Rectal smooth muscle tissue (tissue), 1 donor: ENCODE data around the gene TRPV4.

Experiments
- H3K27ac ChIP-seq: one replicate; pipeline ENCODE4 v1.7.0; 2013; ENCODE audit warnings: low read depth, low read length, inconsistent platforms
- H3K27me3 ChIP-seq: one replicate; pipeline ENCODE4 v1.7.0; 2013; ENCODE audit warnings: low read length; ENCODE audit not compliant: control insufficient read depth, insufficient read depth
- H3K36me3 ChIP-seq: one replicate; pipeline ENCODE4 v1.7.0; 2013; ENCODE audit warnings: low read length; ENCODE audit not compliant: control insufficient read depth, insufficient read depth
- H3K4me1 ChIP-seq: one replicate; pipeline ENCODE4 v1.7.0; 2013; ENCODE audit warnings: low read length; ENCODE audit not compliant: control insufficient read depth, insufficient read depth
- H3K4me3 ChIP-seq: one replicate; pipeline ENCODE4 v1.7.0; 2013; ENCODE audit warnings: low read length
- H3K9ac ChIP-seq: one replicate; pipeline ENCODE4 v1.7.0; 2013; ENCODE audit warnings: low read length

TRPV4 gene

GRCh38 chr12:109773384-109774011 lies 59.7 kb downstream of the TRPV4 start:
- Histone ChIP-seq H3K27ac (no peak overlapping the region), H3K4me3 (no peak overlapping the region), H3K4me1 (peaks cover 2% of the 10 kb centered on the region), H3K36me3 (no peaks in the 10 kb centered on the region), H3K9ac (no peak overlapping the region), H3K27me3 (no peaks in the 10 kb centered on the region)

DNA sequence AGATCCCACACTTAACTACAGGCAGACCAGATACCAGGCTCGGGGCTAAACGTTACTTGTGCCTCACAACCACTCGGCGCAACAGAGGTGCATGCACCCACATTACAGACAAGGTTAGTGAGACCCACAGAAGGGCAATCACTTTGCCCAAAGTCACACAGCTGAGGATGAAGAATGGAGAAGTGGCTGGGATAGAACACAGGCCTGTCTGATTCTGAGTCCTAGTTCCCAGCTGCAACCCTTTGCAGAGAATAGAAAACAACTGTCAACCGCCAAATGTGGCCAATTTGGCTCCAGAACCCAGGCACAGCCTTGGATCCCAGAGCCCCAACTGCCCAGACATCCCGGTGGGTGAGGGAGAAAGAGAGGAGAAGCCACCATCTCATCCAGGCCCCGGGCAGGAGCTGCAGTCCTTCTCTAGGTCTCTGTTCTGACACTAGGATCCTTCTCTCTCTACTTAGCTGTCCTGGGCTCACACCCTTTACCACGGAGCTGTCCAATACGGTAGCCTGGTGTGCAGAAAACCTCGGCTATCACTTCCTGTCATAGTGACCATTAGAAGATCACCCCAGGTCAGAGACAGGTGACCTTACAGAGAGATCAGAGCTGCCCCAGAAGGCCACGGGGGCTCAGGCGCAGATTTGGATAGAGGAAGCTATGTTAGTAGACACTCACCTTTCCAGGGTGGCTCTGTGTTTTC lies 60.4 kb downstream of the TRPV4 start:
- no peak overlapping the region for H3K27ac ChIP-seq
- no peak overlapping the region for H3K4me3 ChIP-seq
- H3K27me3 ChIP-seq: no peaks in the 10 kb centered on the region
- H3K36me3 ChIP-seq: no peaks in the 10 kb centered on the region
- H3K4me1 ChIP-seq: peaks cover 2% of the 10 kb centered on the region
- H3K9ac ChIP-seq: no peak overlapping the region

DNA sequence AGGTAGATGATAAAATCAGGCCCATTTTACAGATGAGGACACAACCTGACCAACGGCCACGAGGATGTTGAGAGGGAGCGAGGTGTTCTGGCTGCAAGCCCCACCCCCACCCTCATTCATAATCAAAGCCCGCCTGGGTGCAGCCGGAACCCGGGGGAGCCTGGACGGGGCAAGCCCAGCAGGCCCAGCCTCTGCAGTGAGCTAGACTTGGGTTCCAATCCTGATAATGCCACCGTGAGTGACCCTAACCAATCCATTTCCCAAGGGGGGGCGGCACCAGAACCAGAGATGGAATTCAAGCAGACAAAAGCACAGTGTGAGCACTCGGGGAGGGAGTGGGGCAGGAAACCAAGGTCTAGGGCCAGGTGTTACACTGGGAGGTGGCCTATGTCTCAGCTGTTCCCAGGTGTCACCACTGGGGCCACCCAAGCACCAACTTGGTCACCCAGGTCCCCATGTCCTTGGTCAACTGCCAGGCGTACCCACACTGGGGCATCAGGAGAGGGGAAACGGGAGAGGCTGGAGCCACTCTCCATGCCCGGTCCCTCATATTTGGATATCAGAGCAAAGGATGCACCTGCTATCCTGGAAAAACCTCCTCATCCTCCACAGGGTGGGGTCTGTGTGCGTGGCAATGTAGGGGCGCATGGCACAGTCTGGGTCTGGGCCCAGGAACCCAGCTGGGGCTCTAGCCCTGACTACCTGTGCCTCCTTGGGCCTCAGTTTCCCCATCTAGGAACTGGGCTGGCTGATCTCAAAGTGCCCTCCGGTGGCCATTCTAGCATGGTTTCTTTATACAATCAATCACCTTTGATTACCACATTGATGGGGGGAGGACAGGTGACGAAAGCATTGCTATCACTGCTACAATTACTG lies 61.2 kb downstream of the TRPV4 start:
- no peak overlapping the region for H3K9ac ChIP-seq

GRCh38 chr12:109770861-109771670 lies 62.1 kb downstream of the TRPV4 start:
- Histone ChIP-seq H3K27ac (no peak overlapping the region), H3K9ac (no peak overlapping the region)

More for the DNA sequence above, 61.2 kb downstream of the TRPV4 start:
- no peaks in the 10 kb centered on the region for H3K36me3 ChIP-seq
- no peak overlapping the region for H3K27ac ChIP-seq
- no peak overlapping the region for H3K4me3 ChIP-seq
- H3K27me3 ChIP-seq: no peaks in the 10 kb centered on the region
- H3K4me1 ChIP-seq: peaks cover 2% of the 10 kb centered on the region

DNA sequence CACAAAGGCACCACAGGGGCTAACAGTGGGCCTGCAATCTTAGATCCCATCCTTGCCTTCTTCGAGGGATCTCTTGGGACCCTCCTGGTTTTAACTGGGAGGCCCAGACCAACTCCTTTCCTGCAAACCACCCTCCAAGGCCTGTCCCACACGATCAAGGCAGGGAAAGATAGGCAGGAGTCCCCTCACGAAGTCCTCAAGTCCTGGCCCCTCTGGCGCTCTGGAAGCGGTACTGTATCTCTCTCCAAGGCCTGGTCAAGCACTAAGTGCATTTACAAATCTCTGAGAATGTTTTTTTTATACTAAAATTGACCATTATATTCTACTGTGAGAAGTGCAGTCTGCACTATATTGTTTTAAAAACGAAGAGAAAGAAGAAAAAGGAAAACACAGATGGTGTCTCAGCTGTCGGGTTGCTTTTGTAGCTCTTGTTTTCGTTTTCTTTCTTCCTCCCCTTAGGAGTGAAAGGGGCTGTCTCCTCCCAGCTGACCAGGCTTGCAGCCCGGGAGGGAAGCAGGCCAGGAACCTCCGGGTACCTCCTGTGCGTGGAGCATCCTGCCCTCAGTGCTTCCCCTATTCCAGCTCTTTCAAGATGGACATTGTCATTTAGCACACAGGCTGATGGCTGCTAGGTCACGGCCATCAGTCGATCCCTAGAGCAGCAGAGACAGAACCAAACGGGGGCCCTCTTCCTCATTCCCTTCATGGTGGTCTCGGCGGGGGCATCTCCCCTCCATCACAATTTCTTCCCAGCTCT lies 62.9 kb downstream of the TRPV4 start:
- H3K4me3 ChIP-seq: no peak overlapping the region
- H3K27ac ChIP-seq: no peak overlapping the region
- H3K36me3 ChIP-seq: no peaks in the 10 kb centered on the region
- H3K4me1 ChIP-seq: peaks cover 2% of the 10 kb centered on the region
- H3K27me3 ChIP-seq: no peaks in the 10 kb centered on the region
- H3K9ac ChIP-seq: no peak overlapping the region

More at GRCh38 chr12:109770861-109771670, 62.1 kb downstream of the TRPV4 start:
- H3K27me3 ChIP-seq: no peaks in the 10 kb centered on the region
- H3K4me3 ChIP-seq: no peak overlapping the region
- H3K36me3 ChIP-seq: no peaks in the 10 kb centered on the region
- peaks cover 2% of the 10 kb centered on the region for H3K4me1 ChIP-seq

DNA sequence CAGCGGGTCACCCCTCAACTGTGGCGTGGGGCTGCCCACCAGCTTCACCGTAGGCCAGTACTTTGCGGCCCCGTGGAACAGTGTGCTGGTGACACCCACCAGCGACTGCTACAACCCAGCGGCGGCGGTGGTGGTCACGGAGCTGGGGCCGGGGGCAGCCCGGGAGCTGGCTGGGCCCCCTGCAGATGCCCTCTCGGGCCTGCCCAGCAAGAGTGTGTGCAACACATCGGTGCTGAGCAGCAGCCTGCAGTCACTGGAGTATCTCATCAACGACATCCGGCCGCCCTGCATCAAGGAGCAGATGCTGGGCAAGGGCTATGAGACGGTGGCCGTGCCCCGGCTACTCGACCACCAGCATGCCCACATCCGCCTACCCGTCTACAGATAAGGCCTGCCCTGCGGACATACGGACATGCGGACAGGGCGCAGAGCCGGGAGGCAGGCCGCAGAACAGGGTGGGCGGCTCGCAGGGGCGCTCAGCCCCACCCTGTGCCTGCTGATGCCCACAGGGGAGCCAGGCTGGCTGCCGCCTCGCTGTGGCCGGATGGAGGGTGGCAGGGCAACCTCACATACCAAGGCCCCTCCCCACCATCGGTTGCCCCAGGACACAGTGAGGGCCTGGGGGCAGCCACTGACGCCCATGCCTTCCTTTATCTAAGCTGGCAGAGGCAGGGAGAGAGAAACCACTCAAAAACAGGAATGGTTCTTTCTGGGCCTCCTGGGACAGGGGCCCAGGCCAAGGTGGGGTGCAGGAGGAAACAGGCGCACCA lies 64.1 kb downstream of the TRPV4 start:
- Histone ChIP-seq H3K4me3 (no peak overlapping the region), H3K27ac (no peak overlapping the region), H3K4me1 (peaks cover 2% of the 10 kb centered on the region), H3K27me3 (no peaks in the 10 kb centered on the region), H3K36me3 (no peaks in the 10 kb centered on the region), H3K9ac (no peak overlapping the region)

DNA sequence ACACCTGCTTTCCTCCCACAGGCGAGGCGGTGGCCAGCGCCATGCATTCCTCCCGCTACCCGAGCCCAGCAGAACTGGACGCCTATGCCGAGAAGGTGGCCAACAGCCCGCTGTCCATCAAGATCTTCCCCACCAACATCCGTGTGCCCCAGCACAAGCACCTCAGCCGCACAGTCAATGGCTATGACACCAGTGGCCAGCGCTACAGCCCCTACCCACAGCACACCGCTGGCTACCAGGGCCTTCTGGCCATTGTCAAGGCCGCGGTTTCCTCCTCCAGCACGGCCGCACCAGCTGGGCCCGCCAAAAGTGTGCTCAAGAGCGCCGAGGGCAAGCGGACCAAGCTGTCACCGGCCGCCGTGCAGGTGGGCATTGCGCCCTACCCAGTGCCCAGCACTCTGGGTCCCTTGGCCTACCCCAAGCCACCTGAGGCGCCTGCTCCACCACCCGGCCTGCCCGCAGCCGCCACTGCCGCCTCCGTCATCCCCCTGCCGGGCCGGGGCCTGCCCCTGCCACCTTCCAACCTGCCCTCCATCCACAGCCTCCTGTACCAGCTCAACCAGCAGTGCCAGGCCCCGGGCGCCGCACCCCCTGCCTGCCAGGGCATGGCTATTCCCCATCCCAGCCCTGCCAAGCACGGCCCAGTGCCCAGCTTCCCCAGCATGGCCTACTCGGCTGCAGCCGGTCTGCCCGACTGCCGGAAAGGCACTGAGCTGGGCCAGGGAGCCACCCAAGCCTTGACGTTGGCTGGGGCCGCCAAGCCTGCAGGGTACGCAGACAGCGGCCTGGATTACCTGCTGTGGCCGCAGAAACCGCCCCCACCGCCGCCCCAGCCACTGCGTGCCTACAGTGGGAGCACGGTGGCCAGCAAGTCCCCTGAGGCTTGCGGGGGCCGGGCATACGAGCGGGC lies 65.0 kb downstream of the TRPV4 start:
- Histone ChIP-seq H3K36me3 (no peaks in the 10 kb centered on the region), H3K27ac (no peak overlapping the region), H3K27me3 (no peaks in the 10 kb centered on the region), H3K4me1 (peaks cover 2% of the 10 kb centered on the region), H3K4me3 (no peak overlapping the region), H3K9ac (no peak overlapping the region)

- no peak overlapping the region for H3K4me3 ChIP-seq
- H3K9ac ChIP-seq: no peak overlapping the region
- no peaks in the 10 kb centered on the region for H3K36me3 ChIP-seq
- H3K4me1 ChIP-seq: no peaks in the 10 kb centered on the region
- H3K27me3 ChIP-seq: no peaks in the 10 kb centered on the region
- no peak overlapping the region for H3K27ac ChIP-seq
Measured at GRCh38 chr12:109767456-109767855, 65.7 kb downstream of the TRPV4 start.

DNA sequence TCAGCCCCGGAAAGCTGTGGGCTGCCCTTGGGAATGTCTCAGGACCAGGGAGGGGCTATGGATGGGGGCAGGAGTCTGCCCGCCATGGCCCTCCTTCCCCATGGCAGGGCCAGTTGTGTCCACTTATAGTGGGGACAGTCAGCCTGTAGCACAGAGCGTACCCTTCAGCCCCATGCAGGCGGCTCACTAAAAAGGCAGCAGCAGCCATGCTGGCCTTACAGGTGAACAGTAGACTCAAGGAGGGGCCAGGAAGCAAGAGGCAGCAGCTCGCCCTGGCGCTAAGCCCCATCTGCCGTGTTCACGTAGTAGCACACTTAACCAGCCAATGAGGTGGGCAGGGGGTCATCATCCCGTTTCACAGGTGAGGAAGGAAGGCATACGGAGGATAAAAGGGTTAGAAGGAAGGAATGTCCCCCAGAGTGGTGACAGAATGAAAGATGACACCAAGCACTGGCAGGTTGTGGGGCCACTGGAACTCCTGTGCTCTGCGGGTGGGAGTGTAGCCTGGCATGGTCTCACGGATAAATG lies 66.9 kb downstream of the TRPV4 start:
- Histone ChIP-seq H3K27me3 (no peaks in the 10 kb centered on the region), H3K36me3 (no peaks in the 10 kb centered on the region), H3K9ac (no peak overlapping the region), H3K4me1 (no peaks in the 10 kb centered on the region), H3K4me3 (no peak overlapping the region), H3K27ac (no peak overlapping the region)

DNA sequence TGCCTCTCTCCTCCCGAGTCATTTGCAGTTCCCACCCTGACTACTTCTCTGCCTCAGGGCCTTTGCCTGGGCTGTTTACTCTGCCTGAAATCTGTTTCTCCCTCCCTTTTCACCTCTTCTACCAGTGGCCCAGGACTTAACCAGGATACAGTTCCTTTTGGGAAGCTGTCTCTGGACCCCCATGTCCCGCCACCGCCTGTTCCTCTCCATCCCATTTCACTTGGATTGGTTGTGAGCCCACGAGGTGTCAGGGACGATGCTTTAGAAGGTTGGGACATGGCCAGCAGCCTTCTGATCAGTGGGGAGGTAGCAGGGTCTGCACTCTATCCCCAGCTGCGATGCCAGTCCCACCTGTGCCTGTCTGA lies 67.8 kb downstream of the TRPV4 start:
- Histone ChIP-seq H3K27me3 (no peaks in the 10 kb centered on the region), H3K27ac (no peak overlapping the region), H3K4me3 (no peak overlapping the region), H3K9ac (no peak overlapping the region), H3K4me1 (no peaks in the 10 kb centered on the region), H3K36me3 (no peaks in the 10 kb centered on the region)
